Parathyroid adenoma (tissue), 2 donors: ENCODE measurements around the gene ODC1.
"Not testable (repeated sequence)": the region's sequence is repeated elsewhere in the genome, so short reads cannot be mapped to it uniquely, and the experiment has no call there.

Experiments
- H2AFZ ChIP-seq: fragments of 300-600 bp; sonication (generic); one replicate; pipeline ENCODE4 v1.7.0; 2017; ENCODE audit warnings: antibody characterized with exemption, mild to moderate bottlenecking
- H3K27ac ChIP-seq: fragments of 300-600 bp; sonication (generic); one replicate; pipeline ENCODE4 v1.7.0; 2017
- H3K27me3 ChIP-seq: fragments of 300-600 bp; sonication (generic); one replicate; pipeline ENCODE4 v1.7.0; 2017; ENCODE audit warnings: low read length; ENCODE audit not compliant: control insufficient read depth, insufficient read depth
- H3K36me3 ChIP-seq: fragments of 300-600 bp; sonication (generic); one replicate; pipeline ENCODE4 v1.7.0; 2017; ENCODE audit warnings: low read length; ENCODE audit not compliant: control insufficient read depth, insufficient read depth
- H3K4me1 ChIP-seq: fragments of 300-600 bp; sonication (generic); one replicate; pipeline ENCODE4 v1.7.0; 2017; ENCODE audit warnings: control low read depth
- H3K4me2 ChIP-seq: fragments of 300-600 bp; sonication (generic); one replicate; pipeline ENCODE4 v1.7.0; 2017; ENCODE audit warnings: low read length
- H3K4me3 ChIP-seq: fragments of 300-600 bp; sonication (generic); one replicate; pipeline ENCODE4 v1.7.0; 2017; ENCODE audit warnings: low read depth, low read length
- H3K79me2 ChIP-seq: fragments of 300-600 bp; sonication (generic); one replicate; pipeline ENCODE4 v1.7.0; 2017; ENCODE audit warnings: control low read depth
- H3K9ac ChIP-seq: fragments of 300-600 bp; sonication (generic); one replicate; pipeline ENCODE4 v1.7.0; 2017; ENCODE audit warnings: mild to moderate bottlenecking
- H3K9me3 ChIP-seq: fragments of 300-600 bp; sonication (generic); one replicate; pipeline ENCODE4 v1.7.0; 2017; ENCODE audit warnings: low read length; ENCODE audit not compliant: control insufficient read depth
- TF ChIP-seq, protein P1 (sequence below): fragments of 300-600 bp; sonication (generic); IDR thresholded peaks from one replicate; pipeline ENCODE4 v1.7.0; 2017; ENCODE audit warnings: antibody characterized with exemption, mild to moderate bottlenecking
- donor health status: primary hyperparathyroidism.

Gene ODC1

DNA sequence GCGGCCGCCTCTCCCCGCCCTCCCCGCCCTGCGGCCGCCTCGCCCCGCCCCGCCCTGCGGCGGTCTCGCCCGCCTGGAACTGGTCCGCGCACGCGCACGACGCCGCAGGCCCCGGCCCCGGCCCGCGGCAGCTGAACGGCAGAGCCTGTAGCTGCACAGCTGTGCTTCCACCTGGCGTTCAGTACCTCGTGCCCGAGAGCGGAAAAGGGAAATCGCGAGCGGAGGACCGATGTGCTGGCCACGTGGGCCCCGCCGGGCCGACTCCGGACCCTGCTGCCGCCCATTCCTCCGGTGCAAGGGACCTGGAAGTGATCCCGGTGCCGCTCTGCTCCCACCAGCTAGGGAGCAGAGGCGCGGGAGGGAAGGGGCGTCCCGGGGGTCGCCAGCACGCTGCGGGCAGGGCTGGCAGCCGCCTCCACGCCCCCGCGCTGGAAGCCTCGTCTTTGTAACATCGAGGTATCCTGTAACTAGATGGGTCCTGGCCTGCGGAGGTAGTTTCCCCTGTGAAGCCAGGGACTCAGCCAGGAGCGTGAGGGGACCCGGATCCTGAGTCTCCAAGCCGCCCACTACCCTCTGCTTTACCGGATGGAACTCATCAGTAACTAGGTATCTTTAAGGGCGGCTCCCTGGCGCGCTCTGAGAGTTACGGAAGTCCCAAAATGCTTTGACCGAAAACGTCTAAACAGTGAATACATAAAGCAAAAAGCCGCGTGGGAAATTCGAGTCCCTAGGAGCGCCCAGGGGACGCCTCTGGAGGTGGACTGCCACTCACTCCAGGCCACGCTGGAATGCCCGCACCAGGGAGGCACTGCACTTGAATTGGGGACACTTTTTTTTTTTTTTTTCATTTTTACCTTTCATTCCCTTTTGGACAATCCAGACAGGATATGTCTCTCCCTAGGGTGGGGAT lies 704 bp upstream of the ODC1 start:
- Histone ChIP-seq H3K27me3 (no peaks in the 10 kb centered on the region), H3K4me1 (peaks cover 4% of the 10 kb centered on the region), H3K36me3 (no peaks in the 10 kb centered on the region), H3K79me2 (no peaks in the 10 kb centered on the region), H3K27ac (peak overlapping the region; percentile 89), H3K9me3 (no peaks in the 10 kb centered on the region), H3K4me2 (peak overlapping the region; percentile 95), H3K9ac (peak overlapping the region; percentile 78), H2AFZ (peak overlapping the region; percentile 97), H3K4me3 (peak overlapping the region; percentile 78)
- TF ChIP-seq, protein P1, sequence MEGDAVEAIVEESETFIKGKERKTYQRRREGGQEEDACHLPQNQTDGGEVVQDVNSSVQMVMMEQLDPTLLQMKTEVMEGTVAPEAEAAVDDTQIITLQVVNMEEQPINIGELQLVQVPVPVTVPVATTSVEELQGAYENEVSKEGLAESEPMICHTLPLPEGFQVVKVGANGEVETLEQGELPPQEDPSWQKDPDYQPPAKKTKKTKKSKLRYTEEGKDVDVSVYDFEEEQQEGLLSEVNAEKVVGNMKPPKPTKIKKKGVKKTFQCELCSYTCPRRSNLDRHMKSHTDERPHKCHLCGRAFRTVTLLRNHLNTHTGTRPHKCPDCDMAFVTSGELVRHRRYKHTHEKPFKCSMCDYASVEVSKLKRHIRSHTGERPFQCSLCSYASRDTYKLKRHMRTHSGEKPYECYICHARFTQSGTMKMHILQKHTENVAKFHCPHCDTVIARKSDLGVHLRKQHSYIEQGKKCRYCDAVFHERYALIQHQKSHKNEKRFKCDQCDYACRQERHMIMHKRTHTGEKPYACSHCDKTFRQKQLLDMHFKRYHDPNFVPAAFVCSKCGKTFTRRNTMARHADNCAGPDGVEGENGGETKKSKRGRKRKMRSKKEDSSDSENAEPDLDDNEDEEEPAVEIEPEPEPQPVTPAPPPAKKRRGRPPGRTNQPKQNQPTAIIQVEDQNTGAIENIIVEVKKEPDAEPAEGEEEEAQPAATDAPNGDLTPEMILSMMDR, result peak; percentile 26

DNA sequence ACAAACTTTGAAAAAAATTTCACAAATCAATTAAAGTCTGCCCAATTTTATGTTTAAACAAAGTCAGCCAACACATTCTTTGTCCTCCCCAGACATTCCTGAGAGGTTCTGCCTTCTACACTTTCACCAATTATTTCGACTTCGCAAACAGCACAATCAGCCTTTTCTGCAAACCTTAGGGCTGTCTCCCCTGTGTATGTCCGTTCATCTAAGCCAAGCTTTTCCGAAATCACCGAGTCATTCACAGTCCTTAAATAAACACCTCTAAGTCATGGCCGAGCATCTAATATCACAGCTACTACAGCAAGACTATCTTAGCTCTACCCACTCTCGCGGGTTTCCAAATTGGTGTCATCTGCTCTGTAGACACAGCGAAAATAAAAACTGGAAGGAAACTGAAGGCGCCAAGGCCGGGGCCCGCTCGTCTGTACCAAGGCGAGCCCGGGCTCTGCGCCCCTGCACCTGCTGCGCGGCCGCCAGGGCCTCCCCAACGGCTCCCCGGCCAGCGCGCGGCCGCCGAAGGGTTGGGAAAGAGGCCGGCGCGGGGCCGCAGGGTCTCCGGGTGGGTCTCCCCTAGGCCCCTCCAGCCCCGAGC lies 730 bp downstream of the ODC1 start:
- no peaks in the 10 kb centered on the region for H3K27me3 ChIP-seq
- H3K27ac ChIP-seq, result peak overlapping the region; percentile 78
- H3K9me3 ChIP-seq, result no peaks in the 10 kb centered on the region
- peak overlapping the region; percentile 48 for H3K9ac ChIP-seq
- peak overlapping the region; percentile 61 for H2AFZ ChIP-seq
- H3K79me2 ChIP-seq, result no peaks in the 10 kb centered on the region
- peaks cover 2% of the 10 kb centered on the region for H3K4me1 ChIP-seq
- TF ChIP-seq, protein P1, result peak; percentile 19
- no peaks in the 10 kb centered on the region for H3K36me3 ChIP-seq
- peak overlapping the region; percentile 82 for H3K4me3 ChIP-seq
- H3K4me2 ChIP-seq, result peak overlapping the region; percentile 88

GRCh38 chr2:10446631-10447030 lies 1.5 kb downstream of the ODC1 start:
- no peaks in the 10 kb centered on the region for H3K36me3 ChIP-seq
- H3K4me3 ChIP-seq, result peak overlapping the region; percentile 82
- H3K4me2 ChIP-seq, result peak overlapping the region; percentile 88
- no peaks in the 10 kb centered on the region for H3K79me2 ChIP-seq
- H3K9me3 ChIP-seq, result no peaks in the 10 kb centered on the region
- no peak overlapping the region for H3K27ac ChIP-seq
- H3K9ac ChIP-seq, result no peak overlapping the region
- TF ChIP-seq, protein P1, result no peak
- no peak overlapping the region for H2AFZ ChIP-seq
- peaks cover 2% of the 10 kb centered on the region for H3K4me1 ChIP-seq
- H3K27me3 ChIP-seq, result no peaks in the 10 kb centered on the region

DNA sequence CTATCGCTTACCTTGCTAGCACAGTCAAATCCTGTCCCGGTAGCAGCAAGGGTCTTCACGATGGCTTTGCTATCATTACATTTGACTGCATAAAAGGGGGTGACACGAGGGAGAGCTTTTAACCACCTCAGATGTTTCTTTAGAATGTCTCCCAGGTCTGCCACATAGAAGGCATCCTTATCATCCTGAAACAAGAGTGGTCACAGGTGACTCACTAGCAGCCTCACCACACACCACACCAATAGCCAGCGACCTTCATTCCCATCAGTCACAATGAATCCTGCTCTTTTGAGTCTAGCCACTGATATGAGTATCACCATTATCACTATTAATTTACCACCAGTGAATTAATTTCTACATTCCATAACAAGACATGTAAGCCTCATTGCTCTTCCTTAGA lies 3.7 kb downstream of the ODC1 start:
- Histone ChIP-seq H3K9me3 (no peaks in the 10 kb centered on the region), H3K36me3 (no peaks in the 10 kb centered on the region), H3K4me1 (peaks cover 4% of the 10 kb centered on the region), H3K4me3 (no peak overlapping the region), H3K9ac (no peak overlapping the region), H3K27ac (no peak overlapping the region), H3K4me2 (no peak overlapping the region), H2AFZ (no peak overlapping the region), H3K27me3 (no peaks in the 10 kb centered on the region), H3K79me2 (no peaks in the 10 kb centered on the region)
- TF ChIP-seq, protein P1, result no peak

DNA sequence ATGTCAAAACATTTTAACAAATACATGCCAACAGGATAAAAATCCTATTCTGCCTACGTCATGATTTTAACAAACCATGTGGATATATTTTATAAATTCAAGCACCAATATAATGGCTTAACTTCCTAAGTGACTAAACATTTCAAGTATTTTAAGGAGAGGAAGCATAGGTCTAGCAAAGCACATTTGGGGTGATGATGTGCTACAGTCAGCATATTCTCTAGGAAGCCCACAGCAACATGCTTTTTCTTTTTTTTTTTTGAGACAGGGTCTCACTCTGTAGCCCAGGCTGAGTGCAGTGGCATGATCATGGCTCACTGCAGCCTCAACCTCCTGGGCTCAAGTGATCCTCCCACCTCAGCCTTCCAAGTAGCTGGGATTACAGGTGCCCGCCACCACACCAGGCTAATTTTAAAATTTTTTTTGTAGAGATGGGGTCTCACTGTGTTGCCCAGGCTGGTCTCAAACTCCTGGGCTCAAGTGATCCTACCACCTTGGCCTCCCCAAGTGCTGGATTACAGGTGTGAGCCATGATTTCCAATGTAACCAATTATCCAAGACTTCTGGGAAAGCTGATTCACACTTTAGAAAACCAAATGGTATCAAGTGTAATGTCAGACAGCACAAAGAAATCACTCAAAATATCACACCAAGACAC lies 5.5 kb downstream of the ODC1 start:
- not testable (repeated sequence) for H3K4me3 ChIP-seq, H3K79me2 ChIP-seq, H3K9ac ChIP-seq, H3K4me2 ChIP-seq, H3K9me3 ChIP-seq, H3K36me3 ChIP-seq, H2AFZ ChIP-seq, H3K27ac ChIP-seq, H3K27me3 ChIP-seq
- H3K4me1 ChIP-seq, result peaks cover 13% of the 10 kb centered on the region
